ENCODE data around the gene NECTIN1.
"Not testable (repeated sequence)": the region's sequence is repeated elsewhere in the genome, so short reads cannot be mapped to it uniquely, and the experiment has no call there.

The NECTIN1 gene

GRCh38 chr11:119599864-119600541 is 129.0 kb downstream of the NECTIN1 start:
- DNase-seq (ENCODE audit: low read depth in 1 of 2, low spot score in 1 of 2): no peak
- TF ChIP-seq POLR2AphosphoS5 (IDR thresholded peaks at IDR 0.05; ENCODE audit: low read depth) (no peak), GABPA (IDR thresholded peaks at IDR 0.05; ENCODE audit: low read depth) (no peak), SPI1 (IDR thresholded peaks at IDR 0.05; ENCODE audit: borderline replicate concordance, low read depth) (no peak)
- TF ChIP-seq, protein P1, sequence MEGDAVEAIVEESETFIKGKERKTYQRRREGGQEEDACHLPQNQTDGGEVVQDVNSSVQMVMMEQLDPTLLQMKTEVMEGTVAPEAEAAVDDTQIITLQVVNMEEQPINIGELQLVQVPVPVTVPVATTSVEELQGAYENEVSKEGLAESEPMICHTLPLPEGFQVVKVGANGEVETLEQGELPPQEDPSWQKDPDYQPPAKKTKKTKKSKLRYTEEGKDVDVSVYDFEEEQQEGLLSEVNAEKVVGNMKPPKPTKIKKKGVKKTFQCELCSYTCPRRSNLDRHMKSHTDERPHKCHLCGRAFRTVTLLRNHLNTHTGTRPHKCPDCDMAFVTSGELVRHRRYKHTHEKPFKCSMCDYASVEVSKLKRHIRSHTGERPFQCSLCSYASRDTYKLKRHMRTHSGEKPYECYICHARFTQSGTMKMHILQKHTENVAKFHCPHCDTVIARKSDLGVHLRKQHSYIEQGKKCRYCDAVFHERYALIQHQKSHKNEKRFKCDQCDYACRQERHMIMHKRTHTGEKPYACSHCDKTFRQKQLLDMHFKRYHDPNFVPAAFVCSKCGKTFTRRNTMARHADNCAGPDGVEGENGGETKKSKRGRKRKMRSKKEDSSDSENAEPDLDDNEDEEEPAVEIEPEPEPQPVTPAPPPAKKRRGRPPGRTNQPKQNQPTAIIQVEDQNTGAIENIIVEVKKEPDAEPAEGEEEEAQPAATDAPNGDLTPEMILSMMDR (IDR thresholded peaks at IDR 0.05; ENCODE audit: insufficient read depth, low read length): no peak
- TF ChIP-seq, protein P2, sequence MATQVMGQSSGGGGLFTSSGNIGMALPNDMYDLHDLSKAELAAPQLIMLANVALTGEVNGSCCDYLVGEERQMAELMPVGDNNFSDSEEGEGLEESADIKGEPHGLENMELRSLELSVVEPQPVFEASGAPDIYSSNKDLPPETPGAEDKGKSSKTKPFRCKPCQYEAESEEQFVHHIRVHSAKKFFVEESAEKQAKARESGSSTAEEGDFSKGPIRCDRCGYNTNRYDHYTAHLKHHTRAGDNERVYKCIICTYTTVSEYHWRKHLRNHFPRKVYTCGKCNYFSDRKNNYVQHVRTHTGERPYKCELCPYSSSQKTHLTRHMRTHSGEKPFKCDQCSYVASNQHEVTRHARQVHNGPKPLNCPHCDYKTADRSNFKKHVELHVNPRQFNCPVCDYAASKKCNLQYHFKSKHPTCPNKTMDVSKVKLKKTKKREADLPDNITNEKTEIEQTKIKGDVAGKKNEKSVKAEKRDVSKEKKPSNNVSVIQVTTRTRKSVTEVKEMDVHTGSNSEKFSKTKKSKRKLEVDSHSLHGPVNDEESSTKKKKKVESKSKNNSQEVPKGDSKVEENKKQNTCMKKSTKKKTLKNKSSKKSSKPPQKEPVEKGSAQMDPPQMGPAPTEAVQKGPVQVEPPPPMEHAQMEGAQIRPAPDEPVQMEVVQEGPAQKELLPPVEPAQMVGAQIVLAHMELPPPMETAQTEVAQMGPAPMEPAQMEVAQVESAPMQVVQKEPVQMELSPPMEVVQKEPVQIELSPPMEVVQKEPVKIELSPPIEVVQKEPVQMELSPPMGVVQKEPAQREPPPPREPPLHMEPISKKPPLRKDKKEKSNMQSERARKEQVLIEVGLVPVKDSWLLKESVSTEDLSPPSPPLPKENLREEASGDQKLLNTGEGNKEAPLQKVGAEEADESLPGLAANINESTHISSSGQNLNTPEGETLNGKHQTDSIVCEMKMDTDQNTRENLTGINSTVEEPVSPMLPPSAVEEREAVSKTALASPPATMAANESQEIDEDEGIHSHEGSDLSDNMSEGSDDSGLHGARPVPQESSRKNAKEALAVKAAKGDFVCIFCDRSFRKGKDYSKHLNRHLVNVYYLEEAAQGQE (IDR thresholded peaks at IDR 0.05; ENCODE audit: insufficient replicate concordance, low read depth): no peak

GRCh38 chr11:119595941-119596340 is 133.1 kb downstream of the NECTIN1 start:
- H3K27me3 ChIP-seq (ENCODE audit: insufficient read depth, poor library complexity, severe bottlenecking); DNase-seq (ENCODE audit: low read depth in 1 of 2, low spot score in 1 of 2); H3K27ac ChIP-seq (replicated peaks); H3K4me3 ChIP-seq (replicated peaks; ENCODE audit: insufficient read depth, low read length): not testable (repeated sequence)

More at GRCh38 chr11:119599864-119600541, 129.0 kb downstream of the NECTIN1 start:
- H3K27ac ChIP-seq (replicated peaks): no peak overlapping the region
- H3K27me3 ChIP-seq (ENCODE audit: insufficient read depth, poor library complexity, severe bottlenecking): no peaks in the 10 kb centered on the region
- no peak overlapping the region for H3K4me3 ChIP-seq (replicated peaks; ENCODE audit: insufficient read depth, low read length)

DNA sequence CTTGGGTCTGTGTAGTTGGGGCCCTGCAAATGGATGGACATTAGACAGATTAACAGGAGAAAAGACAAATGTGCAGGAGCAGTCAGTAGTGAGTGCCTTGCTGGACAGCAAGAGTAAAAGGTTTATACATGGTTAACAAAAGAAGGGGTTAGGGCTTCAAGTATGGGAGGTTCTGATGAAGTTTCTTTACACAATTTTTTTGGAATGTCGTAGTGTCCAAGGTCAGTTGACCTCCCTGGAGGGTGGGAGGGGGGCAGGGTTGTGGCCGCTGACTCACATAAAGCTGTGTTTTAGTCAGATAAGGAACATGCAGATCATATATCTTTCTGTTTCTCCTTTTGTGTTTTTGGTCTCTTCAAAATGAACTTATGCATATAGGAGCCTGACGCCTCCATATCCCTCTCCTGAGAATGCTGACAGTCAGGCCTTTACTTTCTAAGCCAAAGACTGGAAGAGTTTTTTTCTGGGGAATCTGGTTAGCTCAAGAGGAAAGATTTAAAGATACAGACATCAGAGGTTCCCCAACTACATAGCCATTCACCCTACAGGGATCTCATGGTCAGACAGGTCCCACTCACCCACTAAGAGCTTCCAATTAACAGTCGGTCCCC is 134.3 kb downstream of the NECTIN1 start:
- H3K4me3 ChIP-seq (replicated peaks; ENCODE audit: insufficient read depth, low read length): no peak overlapping the region
- no peak for DNase-seq (ENCODE audit: low read depth in 1 of 2, low spot score in 1 of 2)
- H3K27me3 ChIP-seq (ENCODE audit: insufficient read depth, poor library complexity, severe bottlenecking): no peaks in the 10 kb centered on the region
- H3K27ac ChIP-seq (replicated peaks): no peak overlapping the region
- TF ChIP-seq, protein P1 (IDR thresholded peaks at IDR 0.05; ENCODE audit: insufficient read depth, low read length): no peak
- TF ChIP-seq SPI1 (IDR thresholded peaks at IDR 0.05; ENCODE audit: borderline replicate concordance, low read depth) (no peak), POLR2AphosphoS5 (IDR thresholded peaks at IDR 0.05; ENCODE audit: low read depth) (no peak), GABPA (IDR thresholded peaks at IDR 0.05; ENCODE audit: low read depth) (no peak)
- TF ChIP-seq, protein P2 (IDR thresholded peaks at IDR 0.05; ENCODE audit: insufficient replicate concordance, low read depth): no peak

DNA sequence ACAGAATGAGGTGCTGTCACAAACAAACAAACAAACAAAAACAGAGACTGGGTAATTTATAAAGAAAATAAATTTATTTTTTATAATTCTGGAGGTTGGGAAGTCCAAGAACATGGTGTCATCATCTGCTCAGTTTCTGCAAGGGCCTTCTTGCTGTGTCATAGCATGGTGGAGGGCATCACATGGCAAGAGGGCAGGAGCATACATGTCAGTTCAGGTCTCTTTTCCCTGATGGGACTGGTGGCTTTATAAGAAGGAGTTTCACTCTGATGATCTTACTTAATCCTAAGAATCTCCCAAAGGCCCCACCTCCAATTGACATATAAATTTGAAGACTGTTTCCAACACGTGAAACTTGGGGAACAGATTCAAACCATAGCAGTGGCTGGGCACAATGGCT is 135.7 kb downstream of the NECTIN1 start:
- H3K27ac ChIP-seq (replicated peaks): no peak overlapping the region
- no peak for DNase-seq (ENCODE audit: low read depth in 1 of 2, low spot score in 1 of 2)
- no peak overlapping the region for H3K4me3 ChIP-seq (replicated peaks; ENCODE audit: insufficient read depth, low read length)
- H3K27me3 ChIP-seq (ENCODE audit: insufficient read depth, poor library complexity, severe bottlenecking): no peaks in the 10 kb centered on the region
- TF ChIP-seq GABPA (IDR thresholded peaks at IDR 0.05; ENCODE audit: low read depth): no peak
- no peak for TF ChIP-seq POLR2AphosphoS5 (IDR thresholded peaks at IDR 0.05; ENCODE audit: low read depth)
- no peak for TF ChIP-seq SPI1 (IDR thresholded peaks at IDR 0.05; ENCODE audit: borderline replicate concordance, low read depth)
- TF ChIP-seq, protein P2 (IDR thresholded peaks at IDR 0.05; ENCODE audit: insufficient replicate concordance, low read depth): no peak
- TF ChIP-seq, protein P1 (IDR thresholded peaks at IDR 0.05; ENCODE audit: insufficient read depth, low read length): no peak
